SIG-M5 treated with dmso at 0.1 percent for 504 hours (cell line): ENCODE measurements around the gene CXXC5.
"Not testable (repeated sequence)": the region's sequence is repeated elsewhere in the genome, so short reads cannot be mapped to it uniquely, and the experiment has no call there.

Source experiments
- DNase-seq: peaks from one replicate; lab custom pipeline; 2025; ENCODE audit not compliant: unreplicated experiment; lab: John Stamatoyannopoulos, UW

CXXC5 gene

DNA sequence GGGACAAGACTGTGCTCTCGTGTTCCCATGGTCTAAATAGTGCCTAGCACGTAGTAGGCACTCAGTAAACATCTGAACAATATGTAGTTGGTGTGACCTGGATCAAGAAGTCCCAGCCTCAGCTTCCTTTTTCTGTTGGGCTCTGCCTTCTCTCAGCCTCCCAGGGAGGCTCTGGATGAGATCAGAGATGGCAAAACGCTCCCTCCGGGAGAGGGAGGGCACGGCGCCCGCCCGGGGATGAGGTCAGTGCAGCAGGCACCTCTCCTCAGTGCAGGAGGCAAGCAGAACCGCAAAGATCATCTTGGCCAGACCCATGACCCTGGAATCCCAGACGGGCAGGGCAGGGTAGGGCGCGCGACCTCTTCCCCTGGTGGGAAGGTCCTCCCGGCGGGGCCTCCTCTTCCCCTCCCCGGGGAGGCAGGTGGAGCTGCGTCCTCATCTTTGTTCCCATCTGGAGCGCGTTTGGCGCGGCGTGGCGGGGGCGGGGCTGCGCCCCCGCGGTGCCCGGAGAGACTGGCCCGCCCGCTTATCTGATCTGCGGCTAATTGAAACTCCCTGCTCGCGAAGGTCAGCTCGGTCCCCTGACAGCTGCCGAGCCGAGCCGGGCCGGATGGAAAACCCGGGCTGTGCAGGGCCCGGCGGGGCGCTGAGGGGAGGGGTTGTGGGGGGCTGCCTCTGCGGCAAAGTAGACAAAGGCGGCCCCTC lies 60.9 kb downstream of the CXXC5 start:
- DNase-seq, result no peak

DNA sequence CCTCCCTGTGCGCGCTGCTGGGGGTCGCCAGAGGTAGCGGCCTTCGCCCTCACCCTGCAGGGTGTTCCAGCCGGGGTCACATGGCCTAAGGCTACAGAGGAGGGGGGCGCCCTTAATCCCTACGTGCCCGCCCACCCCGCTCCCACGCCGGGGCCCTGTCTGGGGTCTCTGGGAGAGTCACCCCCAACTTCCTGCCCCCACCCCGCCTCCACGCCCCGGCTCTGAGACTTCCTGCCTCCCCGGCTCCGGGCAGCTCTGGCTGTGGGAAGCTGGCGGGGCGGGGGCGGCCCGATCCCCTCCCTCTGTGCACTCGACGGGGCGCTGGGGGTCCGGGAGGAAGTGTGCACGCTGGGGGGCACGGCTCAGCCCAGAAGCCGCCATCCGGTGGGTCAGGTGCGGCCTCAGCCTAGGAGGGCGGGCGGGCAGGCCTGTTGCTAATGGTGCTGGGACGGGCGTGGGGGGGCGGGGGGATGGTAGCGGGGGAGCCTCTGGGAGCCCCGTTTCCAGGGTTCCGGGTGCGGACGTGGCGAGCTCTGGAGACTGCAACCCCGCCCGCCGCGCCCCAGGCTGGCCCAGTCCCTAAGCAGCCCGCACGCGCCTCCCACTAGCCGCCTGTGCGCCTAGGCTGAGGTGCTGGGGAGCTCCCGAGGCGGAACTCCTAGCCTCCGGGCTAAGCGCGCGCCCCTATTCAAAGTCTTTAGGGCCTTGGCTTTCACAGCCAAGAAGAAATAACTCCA lies 61.6 kb downstream of the CXXC5 start:
- DNase-seq, result no peak

- DNase-seq, result no peak
These were observed 62.3 kb downstream of the CXXC5 start for GRCh38 chr5:139710319-139711066.

- DNase-seq, result peak; percentile 58
These were observed 63.1 kb downstream of the CXXC5 start for GRCh38 chr5:139711067-139711905.

DNA sequence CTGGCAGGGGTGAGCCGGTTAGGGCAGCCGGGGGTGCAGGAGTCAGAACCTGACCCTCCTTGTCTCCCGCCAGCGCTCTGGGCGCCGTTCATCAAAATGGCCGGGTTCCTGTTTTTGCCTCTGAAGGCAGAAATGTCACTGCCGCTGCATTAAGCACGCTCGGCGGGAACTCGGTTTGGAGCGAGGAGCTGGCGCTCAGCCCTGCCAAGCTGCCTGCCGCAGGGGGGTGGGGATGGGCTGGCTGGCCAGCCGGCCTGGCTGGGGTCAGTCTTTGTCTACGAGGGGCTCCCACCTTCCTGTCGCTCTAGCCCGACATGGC lies 63.7 kb downstream of the CXXC5 start:
- peak; percentile 39 for DNase-seq

DNA sequence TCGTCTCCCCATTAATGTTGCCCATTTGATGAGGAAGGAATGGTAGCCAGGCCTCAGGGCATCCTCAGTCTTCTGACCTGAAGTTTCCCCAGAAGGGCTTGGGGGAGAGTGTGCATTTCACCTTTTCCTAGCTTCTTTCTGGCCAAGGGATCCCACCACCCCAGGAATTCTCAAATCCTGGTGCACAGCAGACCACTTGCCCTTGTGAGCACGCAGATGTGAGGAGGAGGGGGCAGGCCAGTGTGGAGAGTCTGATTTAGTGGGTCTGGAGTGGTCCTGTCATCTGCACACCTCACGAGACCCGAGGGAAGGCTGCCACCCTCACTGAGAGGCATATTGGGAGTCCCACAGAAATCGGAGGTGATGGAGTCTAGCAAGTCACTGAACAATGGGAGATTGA lies 64.3 kb downstream of the CXXC5 start:
- no peak for DNase-seq

GRCh38 chr5:139713898-139714297 lies 65.7 kb downstream of the CXXC5 start:
- DNase-seq, result not testable (repeated sequence)

DNA sequence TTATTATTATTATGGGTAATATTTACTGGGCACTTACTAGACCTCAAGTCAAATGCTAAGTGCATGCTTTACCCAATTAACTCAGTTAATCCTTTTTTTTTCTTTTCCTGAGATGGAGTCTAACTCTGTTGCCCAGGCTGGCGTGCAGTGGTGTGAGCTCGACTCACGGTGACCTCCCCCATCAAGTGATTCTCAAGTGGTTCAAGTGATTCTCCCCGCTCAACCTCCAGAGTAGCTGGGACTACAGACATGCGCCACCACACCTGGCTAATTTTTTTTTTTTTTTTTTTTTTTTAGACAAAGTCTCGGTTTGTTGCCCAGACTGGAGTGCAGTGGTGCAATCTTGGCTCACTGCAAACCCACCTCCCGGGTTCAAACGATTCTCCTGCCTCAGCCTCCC lies 69.1 kb downstream of the CXXC5 start:
- DNase-seq, result no peak

DNA sequence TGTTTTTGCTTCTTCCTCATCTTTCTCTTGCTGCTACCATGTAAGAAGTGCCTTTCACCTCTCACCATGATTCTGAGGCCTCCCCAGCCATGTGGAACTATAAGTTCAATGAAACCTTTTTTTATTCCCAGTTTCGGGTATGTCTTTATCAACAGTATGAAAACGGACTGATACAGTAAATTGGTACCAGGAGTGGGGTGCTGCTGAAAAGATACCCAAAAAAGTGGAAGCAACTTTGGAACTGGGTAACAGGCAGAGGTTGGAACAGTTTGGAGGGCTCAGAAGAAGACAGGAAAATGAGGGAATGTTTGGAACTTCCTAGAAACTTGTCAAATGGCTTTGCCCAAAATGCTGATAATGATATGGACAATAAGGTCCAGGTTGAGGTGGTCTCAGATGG lies 70.3 kb downstream of the CXXC5 start:
- DNase-seq, result not testable (repeated sequence)

DNA sequence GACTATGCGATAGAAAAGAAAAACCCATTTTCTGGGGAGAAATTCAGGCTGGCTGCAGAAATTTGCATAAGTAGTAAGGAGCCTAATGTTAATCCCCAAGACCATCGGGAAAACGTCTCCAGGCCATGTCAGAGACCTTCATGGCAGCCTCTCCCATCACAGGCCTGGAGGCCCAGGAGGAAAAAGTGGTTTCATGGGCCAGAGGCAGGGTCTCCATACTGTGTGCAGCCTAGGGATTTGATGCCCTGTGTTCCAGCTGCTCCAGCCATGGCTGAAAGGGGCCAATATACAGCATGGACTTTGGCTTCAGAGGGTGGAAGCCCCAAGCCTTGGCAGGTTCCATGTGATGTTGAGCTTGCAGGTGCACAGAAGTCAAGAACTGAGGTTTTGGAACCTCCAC lies 71.8 kb downstream of the CXXC5 start:
- DNase-seq, result not testable (repeated sequence)

DNA sequence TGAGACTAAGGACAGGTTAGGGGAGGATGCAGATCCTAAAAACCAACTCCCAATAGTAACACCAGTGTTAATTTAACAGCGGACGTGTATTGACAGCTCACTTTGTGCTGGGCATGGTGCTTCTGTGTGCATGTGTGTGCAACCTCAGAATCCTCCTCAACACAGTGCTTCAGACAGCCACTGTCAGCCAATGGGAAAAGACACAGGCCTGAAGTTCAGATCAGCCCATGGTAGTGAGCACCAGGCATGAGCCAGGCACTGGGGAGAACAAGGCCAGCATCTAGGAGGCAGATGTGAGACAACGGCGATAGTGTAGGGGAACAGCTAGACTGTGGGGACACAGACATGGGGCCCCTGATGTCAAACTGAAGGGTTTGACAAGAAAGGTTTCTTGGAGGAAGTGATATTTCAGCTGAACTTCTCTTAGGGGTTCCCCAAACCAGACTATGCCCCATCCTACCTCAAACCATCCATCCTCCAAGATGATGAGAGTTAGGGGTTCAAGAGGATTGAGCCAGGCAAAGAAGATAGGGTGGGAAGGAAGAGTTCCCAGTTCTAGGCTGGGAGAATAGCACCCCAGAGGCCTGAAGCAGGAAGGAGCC lies 75.9 kb downstream of the CXXC5 start:
- no peak for DNase-seq

DNA sequence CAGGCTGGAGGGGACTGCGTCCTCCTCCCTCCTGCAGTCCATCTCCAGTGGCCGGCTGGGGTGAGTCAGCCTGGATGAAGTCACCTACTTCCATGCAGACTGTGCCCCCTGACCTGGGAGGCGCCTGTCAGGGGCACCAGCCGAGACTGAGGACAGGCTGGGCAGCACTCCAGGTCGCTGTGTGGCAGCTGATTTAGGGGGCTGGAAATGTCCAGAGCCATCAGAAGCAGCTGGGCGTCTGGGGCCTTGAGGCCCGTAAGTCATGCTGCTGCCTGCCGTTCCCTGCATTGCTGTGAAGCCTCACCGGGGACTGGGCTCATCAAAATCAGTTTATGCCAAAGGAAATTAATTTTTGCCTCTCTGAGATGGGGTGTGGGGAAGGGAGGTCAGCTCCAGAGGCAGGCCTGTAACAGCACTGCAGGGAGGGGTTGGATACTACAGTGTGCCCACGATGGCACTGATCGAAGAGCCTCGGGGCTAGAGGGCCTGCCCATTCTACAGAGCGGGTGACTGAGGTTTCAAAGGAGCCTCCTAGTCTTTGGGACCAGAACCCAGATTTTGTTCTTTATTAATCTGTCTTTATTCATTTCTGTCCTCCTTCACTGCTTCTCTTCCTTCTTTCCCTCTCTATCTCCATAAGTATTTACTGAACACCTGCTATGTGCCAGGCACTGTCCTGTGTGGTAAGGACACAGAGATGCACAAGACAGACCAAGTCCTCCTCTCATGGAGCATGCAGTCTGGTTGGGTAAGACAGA lies 77.1 kb downstream of the CXXC5 start:
- DNase-seq, result no peak

DNA sequence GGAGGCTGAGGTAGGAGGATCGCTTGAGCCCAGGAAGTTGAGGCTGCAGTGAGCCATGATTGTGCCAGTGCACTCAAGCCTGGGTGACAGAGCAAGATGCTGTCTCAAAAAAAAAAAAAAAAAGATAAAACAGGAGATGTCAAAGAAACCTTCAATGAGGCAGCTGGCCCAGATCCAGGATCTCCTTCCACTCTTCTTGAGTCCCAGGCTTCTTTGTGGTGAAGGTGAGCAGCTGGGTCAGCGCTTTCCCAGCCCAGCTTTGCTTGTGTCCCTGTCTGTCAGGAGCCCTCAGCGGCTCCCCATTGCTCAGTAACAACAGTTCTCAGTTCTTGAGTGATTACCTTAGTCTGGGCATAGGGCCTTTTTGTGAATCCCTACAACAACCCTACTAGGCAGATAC lies 78.1 kb downstream of the CXXC5 start:
- DNase-seq, result no peak

GRCh38 chr5:139727615-139728014 lies 79.5 kb downstream of the CXXC5 start:
- DNase-seq, result not testable (repeated sequence)

DNA sequence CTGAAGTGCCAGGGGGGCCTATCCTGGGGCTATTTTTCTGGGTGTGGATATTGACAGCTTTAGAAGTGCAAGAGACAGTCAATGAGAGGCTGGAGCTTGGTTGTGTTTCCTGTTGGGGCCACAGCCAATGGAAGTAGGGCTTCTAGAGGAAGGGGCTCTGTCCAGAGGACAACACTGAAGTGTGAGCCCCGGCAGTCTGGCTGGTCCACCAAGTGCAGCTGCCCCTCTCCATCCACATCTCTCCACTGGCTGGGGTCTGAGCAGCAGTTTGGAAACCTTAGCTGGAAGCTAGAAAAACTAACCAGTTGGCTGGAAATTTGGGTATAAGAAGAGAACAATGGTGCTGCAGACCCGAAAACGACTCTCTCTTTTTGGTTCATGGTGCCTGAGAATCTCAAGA lies 83.1 kb downstream of the CXXC5 start:
- DNase-seq, result no peak

GRCh38 chr5:139732019-139732418 lies 83.9 kb downstream of the CXXC5 start:
- no peak for DNase-seq

DNA sequence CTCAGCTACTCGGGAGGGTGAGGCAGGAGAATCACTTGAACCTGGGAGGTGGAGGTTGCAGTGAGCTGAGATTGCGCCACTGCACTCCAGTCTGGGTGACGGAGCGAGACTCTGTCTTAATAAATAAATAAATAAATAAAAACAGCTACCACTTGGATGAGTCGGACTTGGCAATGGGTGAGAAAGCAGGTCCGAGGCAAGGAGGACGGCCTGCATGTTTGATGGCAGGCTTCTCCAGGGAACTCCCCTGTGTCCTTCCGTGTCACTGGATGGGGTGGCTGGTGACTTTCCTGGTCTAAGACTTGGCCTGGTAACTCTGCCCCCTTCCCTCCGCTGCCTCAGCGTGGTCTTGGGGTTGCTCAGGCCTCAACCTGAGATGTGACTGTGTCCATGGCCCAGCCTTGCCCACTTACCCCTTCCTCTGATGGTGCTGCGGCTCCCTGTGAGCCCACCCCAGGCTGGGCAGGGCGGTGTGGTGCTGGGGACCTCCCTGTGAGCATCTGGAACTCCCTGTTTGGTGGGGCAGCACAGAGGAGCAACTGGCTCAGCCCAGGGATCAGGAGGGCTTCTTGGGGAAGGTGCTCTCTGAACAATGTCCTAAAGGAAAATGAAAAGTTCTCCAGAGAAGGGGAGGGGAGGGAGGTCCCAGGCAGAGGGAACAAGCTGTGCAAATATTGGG lies 85.0 kb downstream of the CXXC5 start:
- DNase-seq, result no peak
